ENCODE measurements around the gene ASAH2. TPM values are rescaled to one million over a fixed set of nuclear protein-coding genes. Genes with fewer than 3 reads are reported as not detected.

ASAH2 gene
- total RNA-seq, 1 donor = 0.36 TPM

DNA sequence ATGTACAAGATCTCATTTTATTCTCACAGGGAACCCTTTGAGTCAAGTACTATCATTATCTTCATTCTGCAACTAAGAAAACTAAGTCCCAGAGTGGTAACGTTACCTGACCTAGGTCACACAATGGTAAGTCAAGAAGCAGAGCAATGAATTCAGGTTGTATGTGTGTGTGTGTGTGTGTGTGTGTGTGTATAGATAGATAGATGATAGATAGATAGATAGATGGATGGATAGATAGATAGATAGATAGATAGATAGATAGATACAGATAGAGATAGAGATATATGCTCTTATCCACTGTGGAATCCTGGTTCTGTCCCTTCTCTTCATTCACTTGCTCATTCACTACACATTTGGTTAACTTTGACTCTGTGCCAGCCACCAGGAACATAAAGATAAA, 29.8 kb downstream of the ASAH2 start:
- TF ChIP-seq, protein P1, sequence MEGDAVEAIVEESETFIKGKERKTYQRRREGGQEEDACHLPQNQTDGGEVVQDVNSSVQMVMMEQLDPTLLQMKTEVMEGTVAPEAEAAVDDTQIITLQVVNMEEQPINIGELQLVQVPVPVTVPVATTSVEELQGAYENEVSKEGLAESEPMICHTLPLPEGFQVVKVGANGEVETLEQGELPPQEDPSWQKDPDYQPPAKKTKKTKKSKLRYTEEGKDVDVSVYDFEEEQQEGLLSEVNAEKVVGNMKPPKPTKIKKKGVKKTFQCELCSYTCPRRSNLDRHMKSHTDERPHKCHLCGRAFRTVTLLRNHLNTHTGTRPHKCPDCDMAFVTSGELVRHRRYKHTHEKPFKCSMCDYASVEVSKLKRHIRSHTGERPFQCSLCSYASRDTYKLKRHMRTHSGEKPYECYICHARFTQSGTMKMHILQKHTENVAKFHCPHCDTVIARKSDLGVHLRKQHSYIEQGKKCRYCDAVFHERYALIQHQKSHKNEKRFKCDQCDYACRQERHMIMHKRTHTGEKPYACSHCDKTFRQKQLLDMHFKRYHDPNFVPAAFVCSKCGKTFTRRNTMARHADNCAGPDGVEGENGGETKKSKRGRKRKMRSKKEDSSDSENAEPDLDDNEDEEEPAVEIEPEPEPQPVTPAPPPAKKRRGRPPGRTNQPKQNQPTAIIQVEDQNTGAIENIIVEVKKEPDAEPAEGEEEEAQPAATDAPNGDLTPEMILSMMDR (IDR thresholded peaks at IDR 0.05; ENCODE audit: extremely low read depth, low read depth, low read length) = no peak
- H3K4me1 ChIP-seq (ENCODE audit: insufficient read depth, low read length) = peaks cover 12% of the 10 kb centered on the region
- no peaks in the 10 kb centered on the region for H3K9me3 ChIP-seq (ENCODE audit: low read depth, low read length)
- peaks cover 9% of the 10 kb centered on the region for H3K27me3 ChIP-seq (ENCODE audit: insufficient read depth, low read length)
- no peak for DNase-seq (ENCODE audit: insufficient read length, low spot score, missing footprints)
- H3K4me2 ChIP-seq (ENCODE audit: insufficient read depth, low read length) = no peak overlapping the region
- H4K20me1 ChIP-seq (ENCODE audit: insufficient read depth, low read length) = no peaks in the 10 kb centered on the region
- H2AFZ ChIP-seq (ENCODE audit: low read length) = no peak overlapping the region
- H3K79me2 ChIP-seq (ENCODE audit: insufficient read depth, low read length) = no peaks in the 10 kb centered on the region
- H3K4me3 ChIP-seq (ENCODE audit: insufficient read depth, low read length) = no peak overlapping the region
- H3K27ac ChIP-seq (ENCODE audit: low read depth, low read length) = no peak overlapping the region
- H3K36me3 ChIP-seq (ENCODE audit: insufficient read depth, low read length) = no peaks in the 10 kb centered on the region

DNA sequence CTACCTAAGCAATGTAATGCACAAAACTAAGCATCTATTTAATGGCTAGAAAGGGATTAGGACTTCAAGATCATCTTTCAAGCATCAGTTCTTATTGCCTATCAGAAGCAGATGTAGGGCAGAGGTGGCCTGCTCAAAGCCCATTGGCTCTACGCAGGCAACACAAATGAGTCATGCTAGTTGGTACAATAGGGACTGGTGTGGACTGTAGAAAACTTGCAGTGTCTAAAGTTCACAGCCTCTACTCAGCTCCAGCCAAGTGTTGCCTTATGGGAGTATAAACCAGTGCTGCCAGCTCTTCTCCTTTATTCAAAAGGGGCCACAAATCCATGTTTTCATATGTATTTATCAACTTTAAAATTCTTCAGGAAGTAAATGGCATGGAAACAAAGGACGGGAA, 31.7 kb downstream of the ASAH2 start:
- H4K20me1 ChIP-seq (ENCODE audit: insufficient read depth, low read length) = no peaks in the 10 kb centered on the region
- H3K4me2 ChIP-seq (ENCODE audit: insufficient read depth, low read length) = no peak overlapping the region
- H3K27me3 ChIP-seq (ENCODE audit: insufficient read depth, low read length) = peaks cover 8% of the 10 kb centered on the region
- no peaks in the 10 kb centered on the region for H3K79me2 ChIP-seq (ENCODE audit: insufficient read depth, low read length)
- no peak overlapping the region for H3K4me3 ChIP-seq (ENCODE audit: insufficient read depth, low read length)
- H2AFZ ChIP-seq (ENCODE audit: low read length) = no peak overlapping the region
- no peaks in the 10 kb centered on the region for H3K9me3 ChIP-seq (ENCODE audit: low read depth, low read length)
- TF ChIP-seq, protein P1 (IDR thresholded peaks at IDR 0.05; ENCODE audit: extremely low read depth, low read depth, low read length) = no peak
- peaks cover 13% of the 10 kb centered on the region for H3K4me1 ChIP-seq (ENCODE audit: insufficient read depth, low read length)
- DNase-seq (ENCODE audit: insufficient read length, low spot score, missing footprints) = no peak
- H3K36me3 ChIP-seq (ENCODE audit: insufficient read depth, low read length) = no peaks in the 10 kb centered on the region
- H3K27ac ChIP-seq (ENCODE audit: low read depth, low read length) = no peak overlapping the region

DNA sequence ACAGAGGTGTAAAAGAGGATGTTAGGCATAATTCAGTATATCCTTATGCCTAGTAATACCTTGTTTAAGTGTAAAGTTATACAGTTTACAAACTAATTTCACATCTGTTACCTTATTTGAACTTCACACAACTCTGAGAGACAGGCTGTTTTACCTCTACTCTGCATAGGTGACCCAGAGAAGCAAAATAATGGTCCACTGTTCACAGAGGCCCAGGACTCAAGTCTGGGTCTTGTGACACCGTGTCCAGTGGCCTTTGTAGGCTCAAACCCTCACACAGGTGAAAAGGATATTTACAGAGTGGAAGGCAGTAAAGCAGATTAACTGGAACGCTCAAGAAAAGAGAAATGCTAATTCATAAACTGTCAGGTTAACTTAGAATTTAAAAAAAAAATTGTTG, 32.1 kb downstream of the ASAH2 start:
- peaks cover 10% of the 10 kb centered on the region for H3K4me1 ChIP-seq (ENCODE audit: insufficient read depth, low read length)
- no peak overlapping the region for H3K4me2 ChIP-seq (ENCODE audit: insufficient read depth, low read length)
- H3K27me3 ChIP-seq (ENCODE audit: insufficient read depth, low read length) = peaks cover 6% of the 10 kb centered on the region
- H2AFZ ChIP-seq (ENCODE audit: low read length) = no peak overlapping the region
- TF ChIP-seq, protein P1 (IDR thresholded peaks at IDR 0.05; ENCODE audit: extremely low read depth, low read depth, low read length) = no peak
- no peaks in the 10 kb centered on the region for H3K9me3 ChIP-seq (ENCODE audit: low read depth, low read length)
- no peaks in the 10 kb centered on the region for H3K36me3 ChIP-seq (ENCODE audit: insufficient read depth, low read length)
- H3K27ac ChIP-seq (ENCODE audit: low read depth, low read length) = no peak overlapping the region
- DNase-seq (ENCODE audit: insufficient read length, low spot score, missing footprints) = no peak
- H3K79me2 ChIP-seq (ENCODE audit: insufficient read depth, low read length) = no peaks in the 10 kb centered on the region
- H3K4me3 ChIP-seq (ENCODE audit: insufficient read depth, low read length) = no peak overlapping the region
- H4K20me1 ChIP-seq (ENCODE audit: insufficient read depth, low read length) = no peaks in the 10 kb centered on the region

DNA sequence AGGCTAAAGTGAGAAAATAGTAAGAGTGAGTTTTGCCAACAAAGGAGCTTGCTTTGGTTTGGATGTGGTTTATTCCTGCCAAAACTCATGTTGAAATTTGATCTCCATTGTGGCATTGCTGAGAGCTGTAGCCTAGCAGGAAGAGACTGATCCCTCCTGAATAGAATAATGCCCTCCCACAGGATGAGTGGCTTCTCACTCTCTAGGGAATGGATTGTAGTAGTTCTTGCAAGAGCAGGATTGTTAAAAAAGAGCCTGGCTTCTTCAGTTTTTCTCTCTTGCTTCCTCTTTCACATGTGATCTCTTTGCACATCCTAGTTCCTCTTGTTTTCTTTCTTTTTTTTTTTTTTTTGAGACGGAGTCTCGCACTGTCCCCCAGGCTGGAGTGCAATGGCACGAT, 34.4 kb downstream of the ASAH2 start:
- H3K9me3 ChIP-seq (ENCODE audit: low read depth, low read length) = no peaks in the 10 kb centered on the region
- peaks cover 10% of the 10 kb centered on the region for H3K4me1 ChIP-seq (ENCODE audit: insufficient read depth, low read length)
- H2AFZ ChIP-seq (ENCODE audit: low read length) = no peak overlapping the region
- H3K4me2 ChIP-seq (ENCODE audit: insufficient read depth, low read length) = peak overlapping the region; percentile 37
- H3K27me3 ChIP-seq (ENCODE audit: insufficient read depth, low read length) = peaks cover 8% of the 10 kb centered on the region
- no peak overlapping the region for H3K27ac ChIP-seq (ENCODE audit: low read depth, low read length)
- no peak overlapping the region for H3K4me3 ChIP-seq (ENCODE audit: insufficient read depth, low read length)
- no peaks in the 10 kb centered on the region for H3K36me3 ChIP-seq (ENCODE audit: insufficient read depth, low read length)
- no peaks in the 10 kb centered on the region for H4K20me1 ChIP-seq (ENCODE audit: insufficient read depth, low read length)
- no peaks in the 10 kb centered on the region for H3K79me2 ChIP-seq (ENCODE audit: insufficient read depth, low read length)
- no peak for DNase-seq (ENCODE audit: insufficient read length, low spot score, missing footprints)
- TF ChIP-seq, protein P1 (IDR thresholded peaks at IDR 0.05; ENCODE audit: extremely low read depth, low read depth, low read length) = no peak

Data from osteoblast (primary cell).